ENCODE data around the gene NKX2-1.
"Not testable (repeated sequence)": the region's sequence is repeated elsewhere in the genome, so short reads cannot be mapped to it uniquely, and the experiment has no call there.

NKX2-1 gene

DNA sequence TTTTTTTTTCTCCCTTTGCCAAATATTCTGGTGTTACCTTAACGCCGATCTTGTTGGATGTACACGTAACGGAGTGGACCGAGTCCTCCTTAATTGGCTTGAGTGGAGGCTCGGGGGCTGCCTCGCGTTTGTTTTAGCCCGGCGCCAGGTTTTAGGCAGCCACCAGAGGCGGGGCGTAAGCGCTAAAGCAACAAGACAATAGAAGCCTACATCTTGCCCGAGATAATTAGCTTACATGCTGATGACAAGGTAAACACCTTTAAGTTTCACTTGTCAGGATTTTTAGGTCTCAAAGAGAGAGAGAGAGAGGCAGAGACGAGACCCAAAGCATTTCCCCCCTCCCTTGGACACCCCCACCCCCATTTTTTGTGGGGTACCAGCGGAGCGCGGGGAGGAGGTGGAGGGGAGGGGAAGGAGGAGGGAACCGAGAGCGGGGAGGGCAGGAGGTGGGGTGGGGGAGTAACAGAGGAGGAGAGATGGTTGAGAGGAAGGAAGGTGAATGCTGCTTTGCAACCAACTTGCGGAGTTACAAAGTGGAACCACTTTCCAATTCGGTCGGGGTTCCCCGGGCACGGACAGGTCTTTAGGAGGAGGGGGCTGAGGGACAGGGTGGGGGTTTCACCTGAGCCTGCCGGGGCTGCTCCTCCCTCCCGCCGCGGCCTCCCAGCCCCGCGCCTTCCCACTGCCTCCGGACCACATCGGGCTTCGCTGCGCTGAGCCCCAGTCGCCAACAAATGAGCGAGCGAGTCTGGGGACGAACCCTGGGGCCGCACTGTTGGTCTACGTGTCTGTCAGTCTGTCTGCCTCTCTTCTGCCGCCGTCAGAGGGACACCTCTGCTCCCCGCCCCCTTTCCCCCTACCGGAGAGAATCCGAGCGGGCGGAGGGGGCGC lies at the start of gene NKX2-1:
TSS of gene NKX2-1 (minus strand) at position 802 of the 891 bp plus-strand sequence. CDS start at position 699, 103 bp downstream.
- no peak within 1 kb of the TSS for H3K4me3 ChIP-seq (ENCODE audit: low read depth, low read length)
- TF ChIP-seq, protein P1, sequence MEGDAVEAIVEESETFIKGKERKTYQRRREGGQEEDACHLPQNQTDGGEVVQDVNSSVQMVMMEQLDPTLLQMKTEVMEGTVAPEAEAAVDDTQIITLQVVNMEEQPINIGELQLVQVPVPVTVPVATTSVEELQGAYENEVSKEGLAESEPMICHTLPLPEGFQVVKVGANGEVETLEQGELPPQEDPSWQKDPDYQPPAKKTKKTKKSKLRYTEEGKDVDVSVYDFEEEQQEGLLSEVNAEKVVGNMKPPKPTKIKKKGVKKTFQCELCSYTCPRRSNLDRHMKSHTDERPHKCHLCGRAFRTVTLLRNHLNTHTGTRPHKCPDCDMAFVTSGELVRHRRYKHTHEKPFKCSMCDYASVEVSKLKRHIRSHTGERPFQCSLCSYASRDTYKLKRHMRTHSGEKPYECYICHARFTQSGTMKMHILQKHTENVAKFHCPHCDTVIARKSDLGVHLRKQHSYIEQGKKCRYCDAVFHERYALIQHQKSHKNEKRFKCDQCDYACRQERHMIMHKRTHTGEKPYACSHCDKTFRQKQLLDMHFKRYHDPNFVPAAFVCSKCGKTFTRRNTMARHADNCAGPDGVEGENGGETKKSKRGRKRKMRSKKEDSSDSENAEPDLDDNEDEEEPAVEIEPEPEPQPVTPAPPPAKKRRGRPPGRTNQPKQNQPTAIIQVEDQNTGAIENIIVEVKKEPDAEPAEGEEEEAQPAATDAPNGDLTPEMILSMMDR (conservative IDR thresholded peaks at IDR 0.05; ENCODE audit: low read depth, low read length) = no peak
- DNase-seq (ENCODE audit: low read depth) = no peak

DNA sequence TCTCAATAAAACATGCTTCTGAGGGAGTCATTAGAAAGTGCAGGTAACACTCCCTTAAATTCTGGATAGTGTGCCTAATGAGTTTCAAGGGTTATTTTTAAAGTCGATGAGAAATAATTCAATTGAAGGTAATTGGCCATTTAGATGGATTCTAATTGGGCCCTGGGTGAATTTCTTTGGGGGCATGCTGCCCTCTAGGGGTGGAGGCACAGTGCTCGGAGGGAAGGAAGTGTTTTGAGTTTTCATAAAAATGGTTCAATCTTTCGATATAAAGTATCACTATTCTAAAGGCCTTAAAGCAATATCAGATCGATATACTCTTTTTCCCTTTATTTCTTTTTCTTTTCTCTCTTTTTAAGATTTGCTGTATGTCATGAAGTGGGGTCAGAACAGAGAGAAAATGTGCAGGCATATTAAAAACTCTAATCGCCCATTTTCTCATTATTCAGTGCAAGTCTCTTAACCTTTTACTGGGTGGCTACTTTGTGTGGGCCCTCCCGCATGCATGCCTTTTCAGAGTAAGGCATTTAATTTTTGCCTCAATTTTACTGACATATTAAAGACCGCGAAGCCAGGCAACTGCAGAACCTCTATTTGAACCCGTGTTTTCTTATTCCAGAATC lies 36.9 kb upstream of the NKX2-1 start:
- peak; percentile 38 for DNase-seq (ENCODE audit: low read depth)
- TF ChIP-seq, protein P1 (conservative IDR thresholded peaks at IDR 0.05; ENCODE audit: low read depth, low read length) = peak; percentile 90
- H3K4me3 ChIP-seq (ENCODE audit: low read depth, low read length) = no peak overlapping the region

GRCh38 chr14:36555998-36556743 lies 36.1 kb upstream of the NKX2-1 start:
- H3K4me3 ChIP-seq (ENCODE audit: low read depth, low read length) = no peak overlapping the region
- DNase-seq (ENCODE audit: low read depth) = no peak
- TF ChIP-seq, protein P1 (conservative IDR thresholded peaks at IDR 0.05; ENCODE audit: low read depth, low read length) = no peak

DNA sequence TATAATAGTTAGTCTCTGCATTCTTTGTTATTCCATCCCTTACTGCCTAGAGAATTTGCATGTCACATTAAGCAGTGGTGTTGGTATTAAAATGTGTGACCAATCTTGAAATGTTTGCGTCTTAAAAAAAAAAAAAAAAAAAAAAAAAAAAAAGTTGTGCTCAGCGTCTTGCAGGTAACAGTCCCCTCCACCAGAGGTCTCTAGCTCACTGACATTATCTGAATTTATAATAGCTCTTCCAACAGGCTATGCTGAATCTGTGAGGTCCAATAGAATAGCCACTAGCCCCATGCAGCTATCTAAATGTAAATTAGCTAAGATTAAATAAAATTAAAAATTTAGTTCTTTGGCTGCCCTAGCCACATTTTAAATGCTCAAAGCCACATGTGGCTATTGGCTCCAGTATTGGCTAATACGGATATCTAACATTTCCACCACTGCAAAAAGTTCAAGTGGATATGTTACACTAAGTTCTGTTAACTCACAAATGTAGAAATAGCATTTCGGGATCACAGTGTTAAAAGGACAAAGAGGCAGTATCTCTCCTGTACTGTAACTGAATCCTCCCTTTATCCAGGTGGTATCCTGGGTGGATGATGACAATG lies 33.7 kb upstream of the NKX2-1 start:
- TF ChIP-seq, protein P1 (conservative IDR thresholded peaks at IDR 0.05; ENCODE audit: low read depth, low read length) = peak; percentile 85
- DNase-seq (ENCODE audit: low read depth) = peak; percentile 80
- no peak overlapping the region for H3K4me3 ChIP-seq (ENCODE audit: low read depth, low read length)

DNA sequence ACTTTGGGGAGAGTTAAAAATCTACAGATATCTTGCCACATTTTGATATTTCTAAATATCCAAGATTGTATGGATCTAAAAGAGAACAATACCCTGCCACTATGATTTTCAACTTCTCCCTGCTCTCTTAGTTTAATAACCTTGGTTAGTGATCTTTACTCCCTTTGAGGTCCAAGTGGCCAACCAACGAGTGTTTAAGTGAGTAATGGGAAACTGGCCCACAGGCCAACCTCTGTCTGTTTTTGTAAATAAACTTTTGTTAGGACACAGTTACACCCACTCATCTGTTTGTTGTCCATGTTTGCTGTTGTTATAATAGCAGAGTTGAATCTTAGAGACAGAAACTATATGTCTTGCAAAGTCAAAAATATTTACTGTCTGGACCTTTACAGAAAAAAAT lies 30.9 kb upstream of the NKX2-1 start:
- DNase-seq (ENCODE audit: low read depth) = no peak
- H3K4me3 ChIP-seq (ENCODE audit: low read depth, low read length) = no peak overlapping the region
- TF ChIP-seq, protein P1 (conservative IDR thresholded peaks at IDR 0.05; ENCODE audit: low read depth, low read length) = no peak

DNA sequence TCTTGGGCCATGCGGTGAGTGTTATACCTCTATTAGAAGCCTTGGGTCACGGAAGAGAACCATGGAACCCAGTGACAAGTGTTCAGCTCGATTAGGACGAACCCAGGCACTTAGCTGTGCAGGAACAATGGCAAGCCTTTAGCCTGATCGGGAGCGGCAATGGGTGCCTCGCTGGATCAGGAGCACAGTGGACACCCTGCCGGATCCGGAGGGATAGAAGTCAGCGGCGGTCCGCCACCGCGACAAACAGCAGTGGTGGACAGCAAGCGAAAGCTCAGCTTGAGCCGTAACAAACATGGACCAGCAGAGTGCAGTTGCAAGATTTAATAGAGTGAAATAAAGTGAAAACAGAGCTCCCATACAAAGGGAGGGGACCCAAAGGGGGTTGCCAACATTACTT lies 24.2 kb upstream of the NKX2-1 start:
- not testable (repeated sequence) for DNase-seq (ENCODE audit: low read depth); H3K4me3 ChIP-seq (ENCODE audit: low read depth, low read length)

GRCh38 chr14:36538051-36538450 lies 18.0 kb upstream of the NKX2-1 start:
- no peak for DNase-seq (ENCODE audit: low read depth)
- TF ChIP-seq, protein P1 (conservative IDR thresholded peaks at IDR 0.05; ENCODE audit: low read depth, low read length) = no peak
- H3K4me3 ChIP-seq (ENCODE audit: low read depth, low read length) = no peak overlapping the region
